ENCODE measurements around the gene HECW1.

Gene HECW1

GRCh38 chr7:43148161-43148731, 35.8 kb downstream of the HECW1 start:
- no peak for DNase-seq (ENCODE audit: low read depth, low spot score)

- no peak for DNase-seq (ENCODE audit: low read depth, low spot score)
Observed at GRCh38 chr7:43151076-43151475, 38.6 kb downstream of the HECW1 start.

- DNase-seq (ENCODE audit: low read depth, low spot score): no peak
Observed at GRCh38 chr7:43152696-43153095, 40.2 kb downstream of the HECW1 start.

- DNase-seq (ENCODE audit: low read depth, low spot score): no peak
Observed at GRCh38 chr7:43155636-43156035, 43.2 kb downstream of the HECW1 start.

GRCh38 chr7:43163885-43164284, 51.4 kb downstream of the HECW1 start:
- DNase-seq (ENCODE audit: low read depth, low spot score): no peak

GRCh38 chr7:43164757-43165156, 52.3 kb downstream of the HECW1 start:
- DNase-seq (ENCODE audit: low read depth, low spot score): no peak

- DNase-seq (ENCODE audit: low read depth, low spot score): no peak
Observed at GRCh38 chr7:43166686-43167085, 54.2 kb downstream of the HECW1 start.

GRCh38 chr7:43169076-43169475, 56.6 kb downstream of the HECW1 start:
- DNase-seq (ENCODE audit: low read depth, low spot score): no peak

GRCh38 chr7:43170571-43170970, 58.1 kb downstream of the HECW1 start:
- DNase-seq (ENCODE audit: low read depth, low spot score): no peak

- no peak for DNase-seq (ENCODE audit: low read depth, low spot score)
Observed at GRCh38 chr7:43175570-43176200, 63.2 kb downstream of the HECW1 start.

GRCh38 chr7:43179393-43179792, 66.9 kb downstream of the HECW1 start:
- DNase-seq (ENCODE audit: low read depth, low spot score): no peak

- DNase-seq (ENCODE audit: low read depth, low spot score): no peak
Observed at GRCh38 chr7:43192806-43193460, 80.5 kb downstream of the HECW1 start.

GRCh38 chr7:43193893-43194292, 81.4 kb downstream of the HECW1 start:
- no peak for DNase-seq (ENCODE audit: low read depth, low spot score)

- no peak for DNase-seq (ENCODE audit: low read depth, low spot score)
Observed at GRCh38 chr7:43195256-43195655, 82.8 kb downstream of the HECW1 start.

GRCh38 chr7:43195768-43196167, 83.3 kb downstream of the HECW1 start:
- DNase-seq (ENCODE audit: low read depth, low spot score): no peak

- DNase-seq (ENCODE audit: low read depth, low spot score): no peak
Observed at GRCh38 chr7:43196379-43196778, 83.9 kb downstream of the HECW1 start.

GRCh38 chr7:43198016-43198415, 85.6 kb downstream of the HECW1 start:
- DNase-seq (ENCODE audit: low read depth, low spot score): no peak

- DNase-seq (ENCODE audit: low read depth, low spot score): no peak
Observed at GRCh38 chr7:43198599-43199090, 86.2 kb downstream of the HECW1 start.

- DNase-seq (ENCODE audit: low read depth, low spot score): no peak
Observed at GRCh38 chr7:43199371-43200160, 87.1 kb downstream of the HECW1 start.

GRCh38 chr7:43201912-43202311, 89.5 kb downstream of the HECW1 start:
- no peak for DNase-seq (ENCODE audit: low read depth, low spot score)

GRCh38 chr7:43204081-43204480, 91.6 kb downstream of the HECW1 start:
- DNase-seq (ENCODE audit: low read depth, low spot score): no peak

- DNase-seq (ENCODE audit: low read depth, low spot score): no peak
Observed at GRCh38 chr7:43205171-43205795, 92.8 kb downstream of the HECW1 start.

Data from activated CD4-positive, CD25-positive, alpha-beta regulatory T cell treated with anti-CD3 and anti-CD28 coated beads, Interleukin-2, amount 50 U/mL, for 16 hours (primary cell).